Muscle layer of colon (tissue), 2 donors: ENCODE measurements around the gene SLC30A1.

ENCODE experiments used
- H3K27ac ChIP-seq: one replicate; pipeline ENCODE4 v1.7.0; 2013; ENCODE audit warnings: low read depth, mild to moderate bottlenecking, low read length, moderate library complexity
- H3K27me3 ChIP-seq, 2 donors: one replicate each; pipeline ENCODE4 v1.7.0; 2013; ENCODE audit warnings: low read length in 2 of 2, mild to moderate bottlenecking in 2 of 2; ENCODE audit not compliant: insufficient read depth in 2 of 2, control insufficient read depth in 1 of 2
- H3K36me3 ChIP-seq: one replicate; pipeline ENCODE4 v1.7.0; 2013; ENCODE audit warnings: mild to moderate bottlenecking, low read length; ENCODE audit not compliant: insufficient read depth
- H3K4me1 ChIP-seq: one replicate; pipeline ENCODE4 v1.7.0; 2013; ENCODE audit warnings: mild to moderate bottlenecking, low read length; ENCODE audit not compliant: insufficient read depth
- H3K4me3 ChIP-seq, 2 donors: one replicate each; pipeline ENCODE4 v1.7.0; 2013; ENCODE audit warnings: low read length in 2 of 2, low read depth in 1 of 2, mild to moderate bottlenecking in 1 of 2, moderate library complexity in 1 of 2
- H3K9ac ChIP-seq: one replicate; pipeline ENCODE4 v1.7.0; 2013; ENCODE audit warnings: low read length
- H3K9me3 ChIP-seq: one replicate; pipeline ENCODE4 v1.7.0; 2013; ENCODE audit warnings: mild to moderate bottlenecking, low read length
- donor health status: abdominal sarcoma.
- donor health status: Adenocarcinoma of cecum.

SLC30A1 gene

DNA sequence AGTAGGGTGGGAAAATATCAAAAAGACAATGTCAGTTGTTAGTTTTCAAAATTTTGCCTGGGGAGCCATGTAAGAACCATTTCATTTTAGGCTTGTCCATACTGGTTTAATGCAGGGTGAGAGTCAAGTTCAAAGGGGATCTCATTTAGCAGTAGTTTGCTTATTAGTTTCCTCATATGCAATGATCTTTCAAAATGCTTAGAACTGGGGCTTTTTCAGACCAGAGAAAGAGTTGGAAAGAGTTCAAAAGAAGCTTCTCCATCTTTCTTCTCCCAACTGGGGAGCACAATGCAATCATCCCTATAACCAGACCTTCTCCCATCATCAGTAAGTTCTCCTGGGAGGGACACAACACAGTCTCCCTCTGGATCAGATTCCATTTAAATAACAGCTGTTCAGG, 16.5 kb upstream of the SLC30A1 start:
- Histone ChIP-seq H3K9me3 (no peaks in the 10 kb centered on the region), H3K36me3 (no peaks in the 10 kb centered on the region), H3K4me3 (no peak overlapping the region), H3K27ac (no peak overlapping the region), H3K27me3 (no peaks in the 10 kb centered on the region), H3K9ac (no peak overlapping the region), H3K4me1 (no peaks in the 10 kb centered on the region)

DNA sequence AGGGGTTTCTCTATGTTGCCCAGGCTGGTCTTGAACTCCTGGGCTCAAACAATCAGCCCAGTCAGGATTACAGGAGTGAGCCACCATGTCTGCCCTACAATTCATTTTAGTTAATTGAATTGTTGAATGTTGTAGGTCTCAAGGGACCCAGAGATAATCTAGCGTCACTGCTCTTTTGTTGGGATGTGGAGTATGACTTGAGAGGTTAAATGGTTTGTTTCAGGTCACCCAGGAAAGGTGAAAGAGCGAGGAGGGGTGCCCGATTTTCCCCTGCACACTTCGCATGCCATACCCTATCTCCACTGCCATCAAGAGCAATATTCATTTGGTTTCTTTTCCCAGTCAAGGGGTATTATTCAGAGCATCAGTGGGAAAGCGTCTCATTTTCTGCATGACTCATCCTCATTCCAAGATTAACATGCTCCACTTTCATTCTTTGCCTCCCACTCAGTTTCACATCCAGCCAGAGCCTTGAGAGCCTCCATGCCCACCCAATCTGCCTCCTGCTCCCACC, 13.1 kb upstream of the SLC30A1 start:
- Histone ChIP-seq H3K27me3 (no peaks in the 10 kb centered on the region), H3K27ac (no peak overlapping the region), H3K36me3 (no peaks in the 10 kb centered on the region), H3K9me3 (no peaks in the 10 kb centered on the region), H3K4me1 (no peaks in the 10 kb centered on the region), H3K4me3 (no peak overlapping the region), H3K9ac (no peak overlapping the region)

DNA sequence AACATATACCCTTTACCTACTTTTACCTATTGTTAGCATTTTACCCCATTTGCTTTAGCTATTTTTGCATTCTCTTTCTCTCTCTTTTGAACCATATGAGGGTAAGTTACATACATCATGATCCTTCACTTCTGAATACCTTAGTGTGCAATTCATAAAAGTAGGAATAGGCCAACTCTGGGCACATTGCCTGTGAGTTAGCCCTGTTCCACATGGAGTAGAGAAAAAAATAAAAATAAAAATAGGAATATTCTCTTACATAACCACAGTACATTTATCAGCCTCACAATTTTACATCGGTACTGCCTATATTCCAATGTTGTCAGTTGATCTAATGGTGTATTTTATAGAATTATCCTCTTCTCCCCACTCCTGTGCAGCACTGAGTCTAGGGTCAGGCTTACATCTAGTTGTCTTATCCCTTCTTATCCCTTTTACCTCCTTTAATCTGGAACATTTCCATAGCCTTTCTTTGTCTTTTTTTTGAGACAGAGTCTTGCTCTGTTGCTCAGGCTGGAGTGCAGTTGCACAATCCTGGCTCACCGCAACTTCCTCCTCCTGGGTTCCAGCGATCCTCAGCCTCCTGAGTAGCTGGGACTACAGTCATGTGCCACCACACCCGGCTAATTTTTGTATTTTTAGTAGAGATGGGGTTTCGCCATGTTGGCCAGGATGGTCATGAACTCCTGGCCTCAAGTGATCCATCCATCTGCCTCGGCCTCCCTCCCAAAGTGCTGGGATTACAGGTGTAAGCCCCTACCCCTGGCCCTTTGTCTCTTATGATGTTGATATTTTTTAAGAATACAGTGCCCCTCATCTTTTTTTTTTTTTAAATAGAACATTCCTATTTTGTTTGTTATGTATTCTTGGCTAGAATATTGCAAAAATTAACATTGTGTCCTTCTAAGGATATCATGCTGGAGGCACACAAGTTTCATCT, 11.1 kb upstream of the SLC30A1 start:
- Histone ChIP-seq H3K36me3 (no peaks in the 10 kb centered on the region), H3K9ac (no peak overlapping the region), H3K27ac (peak overlapping the region; percentile 4), H3K9me3 (no peaks in the 10 kb centered on the region), H3K4me3 (no peak overlapping the region), H3K4me1 (no peaks in the 10 kb centered on the region), H3K27me3 (no peaks in the 10 kb centered on the region)

DNA sequence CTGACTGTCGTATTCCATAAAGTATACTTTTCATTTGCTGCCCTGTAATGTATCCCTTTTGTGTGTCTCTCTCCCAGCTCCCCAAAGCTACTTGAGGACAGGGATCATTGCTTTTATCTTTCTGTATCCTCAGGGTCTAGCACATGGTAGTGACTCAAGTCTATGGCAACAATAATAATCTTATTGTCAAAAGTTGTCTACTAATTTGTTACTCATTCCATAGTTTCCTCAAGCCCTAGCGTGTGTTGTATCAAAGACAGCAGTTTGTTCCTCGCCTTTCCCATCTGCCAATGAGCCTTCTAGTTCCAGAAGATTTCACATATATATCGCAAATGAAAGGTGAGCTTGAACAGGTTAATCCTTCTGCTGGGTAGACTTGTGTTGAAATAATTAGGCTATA, 9.8 kb upstream of the SLC30A1 start:
- Histone ChIP-seq H3K4me3 (no peak overlapping the region), H3K36me3 (no peaks in the 10 kb centered on the region), H3K27me3 (no peaks in the 10 kb centered on the region), H3K9me3 (no peaks in the 10 kb centered on the region), H3K4me1 (no peaks in the 10 kb centered on the region), H3K9ac (no peak overlapping the region), H3K27ac (no peak overlapping the region)

DNA sequence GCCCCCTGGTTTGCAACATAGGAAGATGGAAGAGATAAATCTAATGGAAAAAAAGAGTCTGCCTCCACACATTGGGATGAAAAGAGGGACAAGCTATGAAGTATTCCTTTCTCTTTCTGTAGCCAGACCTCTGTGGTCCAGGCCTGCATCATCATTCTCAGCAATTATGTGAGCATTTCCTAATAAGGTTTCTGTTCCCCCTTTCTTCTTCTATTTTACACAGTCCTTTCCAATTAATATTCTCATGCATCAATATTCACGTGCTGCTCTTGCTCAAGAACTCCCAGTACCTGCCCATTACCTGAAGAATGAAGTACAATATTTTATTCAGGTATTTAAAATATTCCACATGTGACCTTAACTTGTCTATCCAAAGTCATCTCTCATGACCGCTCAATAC, 8.2 kb upstream of the SLC30A1 start:
- Histone ChIP-seq H3K4me3 (no peak overlapping the region), H3K4me1 (peaks cover 4% of the 10 kb centered on the region), H3K27me3 (no peaks in the 10 kb centered on the region), H3K36me3 (no peaks in the 10 kb centered on the region), H3K9me3 (no peaks in the 10 kb centered on the region), H3K27ac (no peak overlapping the region), H3K9ac (no peak overlapping the region)

DNA sequence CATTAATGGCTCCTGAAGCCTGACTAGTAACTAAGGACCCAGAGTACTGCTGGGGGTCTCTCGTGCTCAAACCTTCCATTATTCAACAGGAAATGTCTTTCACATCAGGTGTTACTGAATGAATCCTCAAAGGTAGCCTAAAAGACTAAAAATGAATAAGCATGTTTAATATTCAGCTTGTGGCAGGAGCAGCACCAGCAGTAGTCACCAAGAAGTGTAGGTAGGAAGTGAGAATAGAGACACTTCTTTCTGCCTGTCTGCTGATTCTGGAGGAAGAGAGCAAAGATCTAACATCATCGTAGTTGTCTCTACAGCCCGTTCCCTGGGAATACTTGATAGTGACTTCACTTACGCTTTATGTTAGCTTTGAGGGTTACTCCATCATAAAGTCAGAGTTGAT, 7.6 kb upstream of the SLC30A1 start:
- Histone ChIP-seq H3K9me3 (no peaks in the 10 kb centered on the region), H3K9ac (no peak overlapping the region), H3K27me3 (no peaks in the 10 kb centered on the region), H3K27ac (no peak overlapping the region), H3K4me1 (peaks cover 9% of the 10 kb centered on the region), H3K36me3 (no peaks in the 10 kb centered on the region), H3K4me3 (no peak overlapping the region)

DNA sequence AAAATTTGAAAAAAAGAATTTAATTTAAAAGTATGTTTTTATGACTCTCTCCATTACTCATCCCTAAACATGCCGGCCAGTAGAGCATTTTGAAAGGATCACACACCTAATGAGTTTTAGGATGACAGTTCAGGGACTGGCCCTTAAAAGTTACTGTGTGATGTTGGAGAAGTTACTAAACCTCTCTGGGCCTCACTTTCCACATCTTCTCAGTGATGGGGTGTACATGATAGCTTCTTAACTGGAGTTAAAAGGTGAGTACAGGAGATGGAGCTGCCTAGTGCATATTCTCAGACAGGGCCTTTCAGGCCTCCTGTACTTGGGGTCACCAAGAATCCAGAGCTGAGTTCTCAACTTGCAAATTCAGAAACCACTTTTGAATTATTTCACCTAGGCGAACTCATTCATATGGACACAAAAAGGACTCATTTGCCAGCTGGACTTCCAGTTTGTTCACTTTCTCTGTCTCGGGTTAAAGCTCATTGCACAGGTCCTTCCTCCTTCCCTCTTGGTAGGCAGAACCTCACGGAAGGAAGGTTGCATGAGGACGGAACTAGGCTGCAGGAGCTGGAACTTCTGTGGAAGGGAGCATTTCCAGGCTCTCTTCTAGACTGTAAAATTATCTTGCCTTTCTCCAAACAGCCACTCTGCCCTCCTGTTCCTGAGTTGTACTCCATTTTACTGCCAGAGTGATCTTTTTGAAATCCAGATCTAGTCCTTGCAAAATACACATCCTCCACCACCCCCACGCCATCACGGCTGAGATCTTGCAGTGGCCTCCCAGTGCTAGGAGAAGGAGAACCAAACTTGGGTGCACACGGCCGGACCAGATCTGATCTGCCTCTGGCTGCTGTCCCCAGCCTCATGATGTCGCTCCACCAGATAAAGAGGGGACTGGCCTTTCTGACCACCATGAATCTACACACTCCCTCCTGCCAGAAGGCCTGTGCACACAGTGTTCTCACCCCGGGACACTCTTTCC, 4.3 kb upstream of the SLC30A1 start:
- Histone ChIP-seq H3K4me1 (peaks cover 29% of the 10 kb centered on the region), H3K27me3 (no peaks in the 10 kb centered on the region), H3K9ac (no peak overlapping the region), H3K9me3 (no peaks in the 10 kb centered on the region), H3K27ac (no peak overlapping the region), H3K36me3 (no peaks in the 10 kb centered on the region), H3K4me3 (no peak overlapping the region)

DNA sequence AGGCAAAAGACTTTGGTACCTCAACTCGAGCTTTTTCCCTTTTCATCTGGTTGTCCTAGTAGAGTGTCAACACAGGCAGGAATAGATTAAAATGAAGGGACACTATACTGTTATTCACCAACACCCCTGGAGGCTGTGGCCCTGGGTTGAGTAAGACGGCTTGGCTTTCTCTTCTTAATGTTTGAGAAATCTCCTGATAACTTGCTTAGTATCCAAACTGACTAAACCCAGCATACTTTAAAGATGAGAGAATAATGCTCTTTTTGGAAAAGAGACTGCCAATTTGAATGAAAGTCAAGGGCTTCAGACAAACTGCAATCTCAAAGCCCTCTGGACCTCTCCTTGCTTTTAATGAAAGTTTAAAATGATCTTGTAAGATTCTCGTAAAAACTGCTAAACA, 2.6 kb upstream of the SLC30A1 start:
- Histone ChIP-seq H3K27ac (peak overlapping the region; percentile 31), H3K4me3 (no peak overlapping the region), H3K9me3 (no peaks in the 10 kb centered on the region), H3K4me1 (peaks cover 29% of the 10 kb centered on the region), H3K36me3 (no peaks in the 10 kb centered on the region), H3K27me3 (no peaks in the 10 kb centered on the region), H3K9ac (peak overlapping the region; percentile 1)

DNA sequence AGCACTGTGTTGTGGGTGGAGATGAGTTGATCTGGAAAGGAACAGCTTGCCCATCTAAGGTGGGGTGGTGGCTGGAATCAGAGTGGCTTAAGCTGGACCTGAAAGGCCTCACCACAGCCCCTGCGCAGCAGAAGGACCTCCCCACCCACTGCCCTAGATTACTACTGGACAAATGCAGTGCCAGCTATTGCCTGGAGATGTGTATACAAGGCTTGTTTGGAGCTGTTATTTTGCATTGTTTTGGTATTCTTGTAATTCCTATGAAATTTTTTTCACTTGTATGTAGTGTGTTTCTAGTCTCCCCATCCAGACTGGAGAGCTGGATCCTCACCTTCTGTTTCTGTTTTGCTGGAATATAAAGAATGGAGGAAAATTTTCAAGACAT, 1.3 kb upstream of the SLC30A1 start:
- peaks cover 8% of the 10 kb centered on the region for H3K36me3 ChIP-seq
- H3K4me3 ChIP-seq: peak overlapping the region in 1 of 2 donors; percentile 69
- no peaks in the 10 kb centered on the region for H3K27me3 ChIP-seq
- H3K27ac ChIP-seq: peak overlapping the region; percentile 88
- H3K9me3 ChIP-seq: no peaks in the 10 kb centered on the region
- H3K9ac ChIP-seq: peak overlapping the region; percentile 73
- peaks cover 41% of the 10 kb centered on the region for H3K4me1 ChIP-seq

DNA sequence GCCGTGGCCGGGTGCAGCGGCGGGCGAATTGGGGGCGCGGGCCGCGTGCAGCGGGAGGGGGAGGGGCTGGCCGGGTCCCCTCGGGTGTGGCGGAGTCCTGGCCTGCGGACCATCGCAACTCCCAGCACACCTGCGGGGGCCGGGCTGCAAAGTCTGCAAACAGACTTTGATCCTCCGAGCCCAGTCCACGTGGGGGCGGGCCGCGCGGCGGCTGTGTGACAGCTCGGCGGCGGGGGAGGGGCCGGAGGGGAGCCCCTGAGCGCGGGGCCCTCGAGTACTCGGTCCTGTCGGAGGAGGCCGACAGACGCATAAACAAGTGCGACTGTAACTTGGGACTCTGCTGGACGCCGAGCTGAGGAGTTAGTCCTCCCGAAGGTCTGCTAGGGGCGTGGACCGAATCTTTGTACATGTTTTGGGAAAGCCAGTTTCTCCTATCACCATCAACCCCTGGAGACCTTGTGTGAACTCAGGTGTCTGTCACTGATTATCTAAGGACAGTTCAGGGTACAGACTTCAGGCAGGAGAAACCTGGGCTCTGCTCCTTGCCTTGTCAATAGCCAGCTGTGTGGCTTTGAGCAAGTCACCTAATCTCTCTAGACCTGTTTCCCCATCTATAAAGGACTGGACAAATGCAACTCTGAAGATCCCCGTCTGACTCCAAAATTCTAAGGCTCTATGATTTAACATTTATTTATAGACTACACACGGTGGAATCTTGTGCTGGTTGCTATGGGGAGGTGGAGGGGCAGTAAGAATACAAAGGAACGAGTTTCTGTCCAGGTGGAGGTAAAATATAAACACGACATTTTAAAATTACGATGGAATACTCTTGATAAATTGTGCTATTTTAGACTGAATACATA, 710 bp upstream of the SLC30A1 start:
- peak overlapping the region; percentile 88 for H3K27ac ChIP-seq
- H3K4me3 ChIP-seq: peak overlapping the region; percentile 69 to 81
- no peaks in the 10 kb centered on the region for H3K27me3 ChIP-seq
- peak overlapping the region; percentile 73 for H3K9ac ChIP-seq
- H3K9me3 ChIP-seq: no peaks in the 10 kb centered on the region
- peaks cover 14% of the 10 kb centered on the region for H3K36me3 ChIP-seq
- H3K4me1 ChIP-seq: peaks cover 45% of the 10 kb centered on the region
